Smooth muscle cell (in vitro differentiated cells): ENCODE measurements around the gene CCNYL1. TPM values are rescaled to one million over a fixed set of nuclear protein-coding genes. Genes with fewer than 3 reads are reported as not detected.
"Not testable (repeated sequence)": the region's sequence is repeated elsewhere in the genome, so short reads cannot be mapped to it uniquely, and the experiment has no call there.

Source experiments
- DNase-seq: peaks from one replicate; lab custom pipeline; 2025; ENCODE audit not compliant: unreplicated experiment; lab: John Stamatoyannopoulos, UW
- H2AFZ ChIP-seq: fragments of 200-600 bp; sonication (generic); 2 replicates; pipeline ENCODE4 v1.6.0; 2016; ENCODE audit warnings: antibody characterized with exemption, low read depth, mild to moderate bottlenecking
- H3F3A ChIP-seq: fragments of 200-600 bp; sonication (generic); 2 replicates; pipeline ENCODE4 v1.6.0; 2017; ENCODE audit warnings: antibody characterized with exemption, low read depth
- H3K27ac ChIP-seq: fragments of 200-600 bp; sonication (generic); 2 replicates; pipeline ENCODE4 v1.5.1; 2016; ENCODE audit warnings: low read depth, mild to moderate bottlenecking
- H3K27me3 ChIP-seq: fragments of 200-600 bp; sonication (generic); 2 replicates; pipeline ENCODE4 v1.6.1; 2016; ENCODE audit warnings: low read depth, mild to moderate bottlenecking
- H3K36me3 ChIP-seq: fragments of 200-600 bp; sonication (generic); 2 replicates; pipeline ENCODE4 v1.5.1; 2016; ENCODE audit warnings: low read depth
- H3K4me1 ChIP-seq: fragments of 200-600 bp; sonication (generic); 2 replicates; pipeline ENCODE4 v1.5.1; 2016; ENCODE audit warnings: low read depth
- H3K4me2 ChIP-seq: fragments of 200-600 bp; sonication (generic); 2 replicates; pipeline ENCODE4 v1.6.0; 2016; ENCODE audit warnings: mild to moderate bottlenecking
- H3K4me3 ChIP-seq: fragments of 200-600 bp; sonication (generic); 2 replicates; pipeline ENCODE4 v1.5.1; 2016; ENCODE audit warnings: mild to moderate bottlenecking
- H3K79me2 ChIP-seq: fragments of 200-600 bp; sonication (generic); 2 replicates; pipeline ENCODE4 v1.6.0; 2016; ENCODE audit warnings: low read depth, mild to moderate bottlenecking
- H3K9ac ChIP-seq: fragments of 200-600 bp; sonication (generic); 2 replicates; pipeline ENCODE4 v1.6.0; 2016; ENCODE audit warnings: low read depth
- H3K9me3 ChIP-seq: fragments of 200-600 bp; sonication (generic); replicated peaks from 2 replicates; pipeline ENCODE4 v1.5.1; 2016; ENCODE audit warnings: low read depth
- H4K20me1 ChIP-seq: fragments of 200-600 bp; sonication (generic); 2 replicates; pipeline ENCODE4 v1.6.0; 2016; ENCODE audit warnings: low read depth
- CTCF ChIP-seq: fragments of 200-600 bp; sonication (generic); IDR thresholded peaks from 2 replicates; pipeline ENCODE4 v1.5.1; 2017; ENCODE audit warnings: borderline replicate concordance, mild to moderate bottlenecking, antibody characterized with exemption; ENCODE audit not compliant: insufficient read depth, poor library complexity, severe bottlenecking
- WGBS: methylation state at CpG from one replicate; pipeline ENCODE4 v1.1.7; 2016; ENCODE audit warnings: low lambda C conversion rate; 5-methylcytosine and 5-hydroxymethylcytosine counted together
- polyA plus RNA-seq: library from polyadenylated mRNA; unstranded; fragments of >200 nt; fragmentation: Nextera tagmentation; extraction: Ambion mirVana; gene quantifications from 2 replicates; pipeline ENCODE4 v1.2.1, GENCODE V29; 2016
- total RNA-seq: library from RNA; depleted of rRNA; stranded (reverse); fragments of >200 nt; gene quantifications from 2 replicates; pipeline ENCODE4 v1.2.3, GENCODE V29; 2014

Gene CCNYL1
- total and polyA plus RNA-seq, 2 experiments from 2014 or later = 7.2 to 15.1 TPM

- H3K79me2 ChIP-seq = no peaks in the 10 kb centered on the region
- H3K36me3 ChIP-seq = no peaks in the 10 kb centered on the region
- H3K4me3 ChIP-seq = no peak overlapping the region
- H3K4me2 ChIP-seq = no peak overlapping the region
- DNase-seq = no peak
- no peak overlapping the region for H2AFZ ChIP-seq
- no peak overlapping the region for H3K27ac ChIP-seq
- TF ChIP-seq CTCF = no peak
- WGBS = 93% methylated on average over 2 of the region's 2 CpGs
- H4K20me1 ChIP-seq = no peaks in the 10 kb centered on the region
- no peaks in the 10 kb centered on the region for H3K9me3 ChIP-seq
- no peaks in the 10 kb centered on the region for H3F3A ChIP-seq
- H3K4me1 ChIP-seq = no peaks in the 10 kb centered on the region
- no peak overlapping the region for H3K9ac ChIP-seq
- H3K27me3 ChIP-seq = no peaks in the 10 kb centered on the region
Measured at GRCh38 chr2:207733597-207734240, 22.3 kb downstream of the CCNYL1 start.

GRCh38 chr2:207734264-207734635 lies 22.8 kb downstream of the CCNYL1 start:
- no peaks in the 10 kb centered on the region for H3K4me1 ChIP-seq
- H4K20me1 ChIP-seq = no peaks in the 10 kb centered on the region
- H3K9me3 ChIP-seq = no peaks in the 10 kb centered on the region
- no peak for DNase-seq
- H3K27ac ChIP-seq = no peak overlapping the region
- no peaks in the 10 kb centered on the region for H3K36me3 ChIP-seq
- H3K27me3 ChIP-seq = no peaks in the 10 kb centered on the region
- no peak overlapping the region for H3K4me3 ChIP-seq
- H3F3A ChIP-seq = no peaks in the 10 kb centered on the region
- H3K79me2 ChIP-seq = no peaks in the 10 kb centered on the region
- H3K4me2 ChIP-seq = no peak overlapping the region
- WGBS = 82% methylated on average over 3 of the region's 3 CpGs
- no peak overlapping the region for H2AFZ ChIP-seq
- no peak overlapping the region for H3K9ac ChIP-seq
- no peak for TF ChIP-seq CTCF

- WGBS = 90% methylated on average over 4 of the region's 4 CpGs
- no peak for TF ChIP-seq CTCF
Measured at GRCh38 chr2:207734636-207735512, 23.4 kb downstream of the CCNYL1 start.

GRCh38 chr2:207735513-207735859 lies 24.0 kb downstream of the CCNYL1 start:
- H3F3A ChIP-seq, H3K79me2 ChIP-seq, H3K4me2 ChIP-seq, H3K4me1 ChIP-seq, H3K27ac ChIP-seq, H3K36me3 ChIP-seq, H3K9me3 ChIP-seq, H2AFZ ChIP-seq, H3K9ac ChIP-seq, H3K27me3 ChIP-seq, DNase-seq, H3K4me3 ChIP-seq, H4K20me1 ChIP-seq: not testable (repeated sequence)
- WGBS = 97% methylated on average over 9 of the region's 9 CpGs

More at GRCh38 chr2:207734636-207735512, 23.4 kb downstream of the CCNYL1 start:
- Histone ChIP-seq H3K4me2 (no peak overlapping the region), H3K9ac (no peak overlapping the region), H3K79me2 (no peaks in the 10 kb centered on the region), H3K9me3 (no peaks in the 10 kb centered on the region), H3K27me3 (no peaks in the 10 kb centered on the region), H4K20me1 (no peaks in the 10 kb centered on the region), H3K36me3 (no peaks in the 10 kb centered on the region), H3K27ac (no peak overlapping the region), H2AFZ (no peak overlapping the region), H3K4me1 (no peaks in the 10 kb centered on the region), H3K4me3 (no peak overlapping the region), H3F3A (no peaks in the 10 kb centered on the region)
- no peak for DNase-seq
